GM21576 (cell line): ENCODE data around the gene LSP1.
"Not testable (repeated sequence)": the region's sequence is repeated elsewhere in the genome, so short reads cannot be mapped to it uniquely, and the experiment has no call there.

ENCODE experiments used
- ATAC-seq: cut with Tn5 transposase; IDR thresholded peaks from one replicate; pipeline ENCODE4 v1.9.1; 2021; ENCODE audit warnings: mild to moderate bottlenecking, moderate library complexity; ENCODE audit not compliant: unreplicated experiment

LSP1 gene

DNA sequence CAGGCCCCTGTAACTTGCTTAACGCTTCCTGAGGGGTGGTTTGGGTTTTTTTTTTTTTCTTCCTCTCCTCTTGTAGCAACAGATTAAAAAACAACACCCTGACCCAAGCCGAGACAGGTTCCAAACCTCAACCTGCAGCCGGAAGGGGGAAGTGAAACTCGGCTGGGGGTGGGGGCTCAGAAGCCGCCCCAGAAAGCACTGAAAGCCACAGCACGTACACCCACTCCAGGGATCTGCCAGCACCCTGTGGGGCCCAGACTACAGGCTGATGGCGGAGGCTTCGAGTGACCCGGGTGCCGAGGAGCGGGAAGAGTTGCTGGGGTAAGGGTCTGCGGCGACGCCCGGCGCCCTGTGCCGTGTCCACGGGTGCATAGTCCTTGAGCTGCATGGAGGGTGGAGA, at the start of gene LSP1:
Gene LSP1, plus strand, starts transcription at position 208 of the 400 bp plus-strand sequence. Its CDS starts 61 bp downstream, at position 269.
- ATAC-seq = peak; percentile 41

GRCh38 chr11:1803246-1803645, 49.6 kb upstream of the LSP1 start:
- ATAC-seq = no peak

- ATAC-seq = not testable (repeated sequence)
Observed at GRCh38 chr11:1803835-1804519, 48.9 kb upstream of the LSP1 start.

DNA sequence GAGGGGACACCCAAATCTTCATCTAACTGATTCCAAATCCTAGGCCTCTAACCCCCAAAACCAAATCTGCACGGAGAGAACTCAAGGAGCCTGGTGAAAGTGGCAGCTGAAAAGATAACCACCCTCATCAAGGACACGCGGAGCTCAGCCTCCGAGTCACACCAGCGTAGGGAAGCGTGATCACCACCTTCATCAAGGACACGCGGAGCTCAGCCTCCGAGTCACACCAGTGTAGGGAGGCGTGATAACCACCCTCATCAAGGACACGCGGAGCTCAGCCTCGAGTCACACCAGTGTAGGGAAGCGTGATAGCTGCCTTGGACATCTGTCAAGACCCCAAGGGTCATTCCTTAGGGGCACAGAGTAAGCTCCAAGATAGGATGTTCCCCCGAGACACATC, 47.4 kb upstream of the LSP1 start:
- ATAC-seq = no peak

- ATAC-seq = no peak
Observed at GRCh38 chr11:1807264-1807995, 45.5 kb upstream of the LSP1 start.

DNA sequence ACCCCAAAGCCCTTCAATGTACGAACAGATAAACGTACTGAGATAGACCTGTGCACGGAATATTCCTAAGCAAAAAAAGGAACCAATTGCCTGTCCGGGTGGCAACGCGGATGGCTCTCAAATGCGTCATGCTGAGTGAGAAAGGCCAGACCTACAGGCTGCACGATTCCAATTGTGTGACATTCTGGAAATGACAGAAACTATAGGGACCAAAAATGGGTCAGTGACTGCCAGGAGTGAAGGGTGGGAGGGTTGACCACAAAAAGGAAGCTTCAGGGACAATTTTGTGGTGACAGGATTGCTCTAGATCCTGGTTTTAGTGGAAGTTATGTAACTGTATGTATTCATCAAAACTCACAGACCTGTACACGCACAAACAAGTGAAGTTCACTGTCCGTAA, 42.1 kb upstream of the LSP1 start:
- no peak for ATAC-seq

DNA sequence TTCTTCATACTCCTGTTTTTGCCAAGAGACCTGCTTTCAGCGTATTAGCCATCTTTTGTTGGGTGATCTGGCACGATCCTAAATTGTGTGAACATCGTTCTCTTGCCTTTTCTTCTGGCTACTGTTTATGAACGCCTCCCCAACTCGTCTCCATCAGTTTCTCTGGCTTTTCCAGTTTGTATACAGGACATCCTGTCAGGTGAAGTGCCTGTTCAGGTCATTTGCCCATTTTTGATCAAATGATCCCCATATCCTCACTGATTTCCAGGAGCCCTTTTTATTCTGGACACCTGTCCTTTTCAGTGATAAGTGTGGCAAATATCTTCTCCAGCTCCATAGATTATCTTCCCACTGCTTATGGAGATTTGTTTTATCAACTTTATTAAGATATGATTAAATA, 40.6 kb upstream of the LSP1 start:
- ATAC-seq = no peak

GRCh38 chr11:1812801-1813200, 40.1 kb upstream of the LSP1 start:
- ATAC-seq = no peak

DNA sequence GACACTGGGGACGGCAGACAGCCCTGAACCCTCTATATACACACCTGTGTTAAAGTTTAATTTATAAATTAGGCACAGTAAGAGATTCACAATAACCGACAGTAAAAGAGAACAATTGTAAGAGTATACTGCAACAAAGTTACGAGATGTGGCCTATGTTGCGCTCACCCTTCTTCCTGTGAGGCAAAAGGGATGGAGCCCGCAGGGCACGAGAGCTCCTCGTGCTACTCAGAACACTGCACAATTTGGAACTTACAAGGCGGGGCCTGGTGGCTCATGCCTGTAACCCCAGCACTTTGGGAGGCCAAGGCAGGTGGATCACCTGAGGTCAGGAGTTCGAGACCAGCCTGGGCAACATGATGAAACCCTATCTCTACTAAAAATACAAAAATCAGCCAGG, 39.5 kb upstream of the LSP1 start:
- ATAC-seq = not testable (repeated sequence)

DNA sequence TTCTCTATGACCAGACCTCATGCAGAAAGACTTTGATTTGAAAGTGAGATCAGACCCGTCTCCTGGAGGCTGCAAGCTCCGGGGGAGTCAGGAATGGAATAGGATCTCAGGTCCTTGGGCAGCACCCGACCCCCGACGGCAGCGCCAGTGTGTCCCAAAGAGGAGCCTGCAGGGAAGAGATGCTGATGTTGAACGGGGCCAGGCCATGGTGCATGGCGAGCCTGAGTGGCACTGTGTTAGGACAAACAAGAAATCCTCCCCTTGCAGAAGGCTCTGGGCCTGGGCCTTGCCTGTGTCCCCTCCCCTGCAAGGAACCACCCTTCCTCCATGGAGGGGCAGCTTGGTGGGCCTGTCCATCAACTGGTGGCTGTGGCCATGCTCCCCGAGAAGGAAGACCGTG, 38.2 kb upstream of the LSP1 start:
- ATAC-seq = no peak

- no peak for ATAC-seq
Observed at GRCh38 chr11:1815311-1815710, 37.6 kb upstream of the LSP1 start.

DNA sequence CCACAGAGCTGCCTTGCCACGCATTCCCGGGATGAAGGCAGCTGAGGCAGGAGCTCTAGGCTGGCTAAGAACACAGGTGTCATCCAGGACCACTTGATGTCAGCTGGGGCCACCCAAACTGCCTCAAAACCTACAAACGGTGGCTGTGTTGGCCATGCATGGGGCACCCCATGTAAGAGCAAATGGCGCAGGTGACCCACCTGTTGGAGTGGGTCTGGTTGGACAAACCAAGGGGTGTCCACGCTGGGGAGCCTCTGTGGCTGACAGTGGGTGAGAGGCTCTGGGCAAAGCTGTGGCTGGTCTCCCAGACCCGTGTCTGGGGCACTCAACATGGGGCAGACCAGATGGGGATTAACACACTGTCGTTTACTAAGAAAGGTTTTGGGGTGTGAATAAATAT, 37.1 kb upstream of the LSP1 start:
- no peak for ATAC-seq

DNA sequence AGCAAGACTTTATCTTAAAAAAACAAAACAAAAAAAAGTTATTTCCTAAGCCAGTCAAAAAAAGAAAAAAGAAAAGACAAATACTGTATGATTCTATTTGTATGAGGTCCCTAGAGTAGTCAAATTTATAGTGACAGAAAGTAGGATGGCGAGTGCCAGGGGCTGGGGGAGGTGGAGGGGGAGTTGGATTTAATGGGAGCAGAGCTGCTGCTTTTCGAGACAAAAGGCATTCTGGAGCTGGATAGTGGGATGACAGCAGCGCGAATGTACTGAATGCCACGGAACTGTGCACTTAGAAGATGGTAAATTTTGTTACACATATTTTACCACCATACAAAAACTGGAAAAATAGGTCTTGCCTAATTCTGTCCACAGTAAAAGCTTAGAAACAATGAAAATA, 35.9 kb upstream of the LSP1 start:
- no peak for ATAC-seq

DNA sequence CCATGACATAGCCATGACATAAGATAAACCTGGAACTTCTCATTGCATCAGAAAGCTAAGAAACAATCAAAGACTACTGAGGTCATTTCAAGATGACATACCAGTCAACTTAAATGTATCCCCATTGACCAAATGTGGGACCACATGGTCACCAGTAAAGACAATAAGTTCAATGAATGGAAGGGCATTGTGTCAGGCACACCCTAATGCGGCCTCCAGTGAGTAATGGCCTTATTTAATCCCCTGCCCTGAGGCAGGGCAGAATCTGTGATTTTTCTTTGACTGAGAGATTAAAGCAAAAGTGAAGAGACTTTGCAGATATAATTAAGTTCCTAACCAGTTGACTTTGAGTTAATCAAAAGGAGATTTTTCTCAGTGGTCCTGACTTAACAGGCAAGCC, 35.4 kb upstream of the LSP1 start:
- ATAC-seq = no peak

GRCh38 chr11:1819074-1819473, 33.8 kb upstream of the LSP1 start:
- ATAC-seq = no peak

GRCh38 chr11:1820463-1821325, 32.2 kb upstream of the LSP1 start:
- no peak for ATAC-seq

- ATAC-seq = no peak
Observed at GRCh38 chr11:1821562-1821961, 31.3 kb upstream of the LSP1 start.

GRCh38 chr11:1822648-1823375, 30.1 kb upstream of the LSP1 start:
- ATAC-seq = no peak

DNA sequence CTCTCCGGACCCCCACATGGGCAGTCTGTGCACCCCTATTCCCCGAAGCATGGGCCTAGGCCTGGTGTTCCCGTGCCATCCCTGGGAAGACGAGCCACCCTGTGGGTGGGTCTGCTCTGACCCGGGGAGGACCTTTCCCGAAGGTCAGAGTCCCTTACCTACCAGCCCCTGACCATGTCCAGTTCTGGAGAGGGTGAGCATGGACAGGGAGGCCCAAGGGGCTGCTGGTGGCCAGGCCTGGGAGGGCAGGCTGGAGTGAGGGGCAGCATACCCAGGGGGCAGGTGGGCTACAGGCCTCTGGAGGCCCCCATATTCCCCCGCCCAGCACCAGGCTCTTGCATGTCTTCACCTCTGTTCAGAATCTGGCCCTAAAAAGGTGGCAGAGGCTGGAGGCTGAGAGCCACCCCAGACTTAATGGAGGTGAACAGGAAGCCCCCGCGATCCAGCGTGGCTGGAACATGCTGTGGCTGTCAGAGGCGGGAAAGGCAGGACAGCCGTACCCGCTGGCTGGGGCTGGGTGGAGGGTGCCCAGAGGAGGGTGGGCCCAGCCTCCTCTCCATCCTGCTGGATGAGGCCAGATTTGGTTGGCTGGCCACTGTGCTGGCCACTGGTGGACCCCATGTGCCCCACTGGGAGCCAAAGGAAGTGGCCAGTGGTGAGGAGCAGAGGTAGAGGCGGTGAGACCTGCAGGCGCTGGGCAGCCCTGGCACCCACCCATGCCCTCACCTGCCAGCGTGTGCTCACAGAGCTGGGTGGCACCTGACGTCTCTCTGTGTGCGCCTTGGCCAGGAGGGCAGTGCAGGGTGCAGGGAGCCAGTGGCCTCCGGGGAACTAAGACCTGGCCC, 29.3 kb upstream of the LSP1 start:
- no peak for ATAC-seq
